Kidney epithelial cell (primary cell): ENCODE results near the gene GTF2IRD1. TPM values are rescaled to one million over a fixed set of nuclear protein-coding genes. Genes with fewer than 3 reads are reported as not detected.
"Not testable (repeated sequence)": the region's sequence is repeated elsewhere in the genome, so short reads cannot be mapped to it uniquely, and the experiment has no call there.

Experiments used
- DNase-seq: peaks from one replicate; pipeline ENCODE4 v3.0.0-alpha.2; 2010; ENCODE audit warnings: low read depth
- H3K27me3 ChIP-seq: 2 replicates; pipeline ENCODE4 v1.6.0; 2011; ENCODE audit warnings: low read length; ENCODE audit not compliant: control insufficient read depth, insufficient read depth
- H3K36me3 ChIP-seq: 2 replicates; pipeline ENCODE4 v1.5.1; 2011; ENCODE audit warnings: low read length; ENCODE audit not compliant: control insufficient read depth, insufficient read depth
- H3K4me3 ChIP-seq: 2 replicates; pipeline ENCODE4 v1.5.1; 2011; ENCODE audit warnings: low read depth, mild to moderate bottlenecking, control low read depth, low read length
- CTCF ChIP-seq: IDR thresholded peaks from 2 replicates; pipeline ENCODE4 v1.5.1; 2011; ENCODE audit warnings: mild to moderate bottlenecking, moderate library complexity, low read length, control low read depth, inconsistent platforms; ENCODE audit not compliant: insufficient read depth, poor library complexity, severe bottlenecking
- total RNA-seq: library from RNA; depleted of rRNA; stranded (reverse); fragments of >200 nt; gene quantifications from 2 replicates; pipeline ENCODE4 v1.2.3, GENCODE V29; 2015

Gene GTF2IRD1
- total RNA-seq, 1 donor from 2014 or later = 36.8 TPM

GRCh38 chr7:74637745-74638144 is 184.0 kb downstream of the GTF2IRD1 start:
- no peaks in the 10 kb centered on the region for H3K36me3 ChIP-seq
- H3K27me3 ChIP-seq = no peaks in the 10 kb centered on the region
- TF ChIP-seq CTCF = no peak
- no peak overlapping the region for H3K4me3 ChIP-seq
- no peak for DNase-seq

GRCh38 chr7:74650055-74650454 is 196.3 kb downstream of the GTF2IRD1 start:
- H3K4me3 ChIP-seq, DNase-seq: not testable (repeated sequence)

GRCh38 chr7:74650493-74651132 is 196.9 kb downstream of the GTF2IRD1 start:
- H3K4me3 ChIP-seq, H3K36me3 ChIP-seq, H3K27me3 ChIP-seq, DNase-seq: not testable (repeated sequence)

More at GRCh38 chr7:74650055-74650454, 196.3 kb downstream of the GTF2IRD1 start:
- not testable (repeated sequence) for H3K36me3 ChIP-seq, H3K27me3 ChIP-seq

- not testable (repeated sequence) for DNase-seq, H3K36me3 ChIP-seq, H3K27me3 ChIP-seq, H3K4me3 ChIP-seq
Observed at GRCh38 chr7:74651133-74651504, 197.4 kb downstream of the GTF2IRD1 start.

Other genes with a start within 250 kb of the GTF2IRD1 start
- 0.14 and 1.4 TPM in 2 replicates for gene LAT2, start 243.9 kb upstream of the GTF2IRD1 start, total RNA-seq
- gene RFC2, start 199.5 kb upstream of the GTF2IRD1 start, total RNA-seq = 15.7 and 19.9 TPM in 2 replicates
- gene CLIP2, start 164.5 kb upstream of the GTF2IRD1 start, total RNA-seq = 46.3 and 54.1 TPM in 2 replicates
- gene GTF2I, start 203.8 kb downstream of the GTF2IRD1 start, total RNA-seq = 127 and 129 TPM in 2 replicates